Measurements from ENCODE around the gene PKNOX1.
"Not testable (repeated sequence)": the region's sequence is repeated elsewhere in the genome, so short reads cannot be mapped to it uniquely, and the experiment has no call there.

Gene PKNOX1

GRCh38 chr21:42951193-42951592, 23.2 kb upstream of the PKNOX1 start:
- not testable (repeated sequence) for DNase-seq (ENCODE audit: low spot score)

- no peak for DNase-seq (ENCODE audit: low spot score)
These were observed 17.3 kb upstream of the PKNOX1 start for GRCh38 chr21:42956824-42957630.

DNA sequence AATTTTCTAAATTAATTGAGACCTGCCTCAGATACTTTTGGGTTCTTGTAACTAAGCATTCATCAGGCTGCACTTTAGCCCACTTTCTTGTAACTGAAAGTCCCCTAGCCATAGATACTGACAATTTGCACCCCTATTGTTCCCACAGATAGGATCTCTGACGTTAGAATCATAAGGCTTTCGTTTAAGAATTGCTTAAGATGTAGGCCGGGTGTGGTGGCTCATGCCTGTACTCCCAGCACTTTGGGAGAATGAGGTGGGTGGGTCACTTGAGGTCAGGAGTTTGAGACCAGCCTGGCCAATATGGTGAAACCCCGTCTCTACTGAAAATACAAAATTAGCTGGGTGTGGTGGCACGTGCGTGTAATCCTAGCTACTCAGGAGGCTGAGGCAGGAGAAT, 16.2 kb upstream of the PKNOX1 start:
- not testable (repeated sequence) for DNase-seq (ENCODE audit: low spot score)

GRCh38 chr21:42959728-42960127, 14.6 kb upstream of the PKNOX1 start:
- no peak for DNase-seq (ENCODE audit: low spot score)

GRCh38 chr21:42962380-42963007, 11.9 kb upstream of the PKNOX1 start:
- no peak for DNase-seq (ENCODE audit: low spot score)

DNA sequence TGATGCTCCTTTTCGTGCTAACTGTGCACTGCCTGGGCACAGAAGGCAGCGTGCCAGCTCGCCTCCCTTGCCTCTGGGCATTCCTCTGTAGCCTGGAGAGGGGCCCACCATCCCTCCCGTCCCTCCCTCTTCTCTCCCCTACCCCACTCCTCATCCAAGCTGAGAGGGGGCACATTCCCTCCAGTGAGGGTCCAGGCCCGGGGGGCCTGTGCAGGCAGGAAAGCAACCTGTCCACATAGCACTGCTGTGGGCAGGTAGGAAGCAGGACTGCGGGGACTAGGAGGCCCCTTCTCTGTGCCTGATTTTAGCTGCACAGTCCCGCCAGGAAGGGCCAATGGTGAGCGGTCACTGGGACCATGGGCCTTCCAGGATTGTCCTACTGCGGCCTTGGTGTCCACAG, 10.3 kb upstream of the PKNOX1 start:
- DNase-seq (ENCODE audit: low spot score): no peak

DNA sequence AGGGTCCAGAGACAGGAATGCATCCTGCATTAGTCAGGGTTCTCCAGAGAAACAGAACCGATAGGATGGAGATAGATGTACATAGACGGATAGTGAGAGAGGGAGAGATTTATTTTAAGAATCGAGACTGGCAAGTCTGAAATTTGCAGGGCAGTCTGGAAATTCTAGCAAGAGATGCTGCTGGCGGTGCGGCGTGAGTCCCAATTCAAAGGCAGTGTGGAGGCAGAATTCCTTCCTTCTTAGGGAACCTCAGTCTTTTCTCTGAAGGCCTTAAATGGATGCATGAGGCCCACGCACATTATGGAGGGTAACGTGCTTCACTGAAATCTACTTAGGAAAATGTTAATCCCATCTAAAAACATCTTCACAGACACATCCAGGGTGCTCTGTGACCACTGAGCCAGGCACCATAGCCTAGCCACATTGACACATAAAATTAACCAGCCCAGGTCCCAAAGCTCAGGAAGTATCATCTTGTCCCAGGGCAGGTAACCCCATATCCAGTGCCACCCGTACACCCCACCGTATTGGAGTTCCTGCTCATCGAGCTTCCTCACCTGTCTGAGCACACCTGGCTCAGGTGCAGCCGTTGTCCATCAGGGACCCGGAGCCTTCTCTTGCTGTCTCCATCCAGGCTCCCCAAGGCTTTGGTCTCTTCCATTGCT, 9.7 kb upstream of the PKNOX1 start:
- DNase-seq (ENCODE audit: low spot score): no peak

DNA sequence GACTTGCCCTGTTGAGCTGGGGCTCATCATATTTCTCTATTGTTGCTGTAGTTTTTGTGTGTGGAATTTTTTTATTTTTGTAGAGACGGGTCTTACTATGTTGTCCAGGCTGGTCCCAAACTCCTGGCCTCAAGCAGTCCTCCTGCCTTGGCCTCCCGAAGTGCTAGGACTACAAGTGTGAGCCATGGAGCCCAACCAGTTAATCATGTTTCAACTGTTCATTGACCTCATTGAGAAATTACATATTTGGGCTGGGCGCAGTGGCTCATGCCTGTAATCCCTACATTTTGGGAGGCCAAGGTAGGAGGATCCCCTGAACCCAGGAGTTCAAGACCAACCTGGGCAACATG, 9.2 kb upstream of the PKNOX1 start:
- no peak for DNase-seq (ENCODE audit: low spot score)

DNA sequence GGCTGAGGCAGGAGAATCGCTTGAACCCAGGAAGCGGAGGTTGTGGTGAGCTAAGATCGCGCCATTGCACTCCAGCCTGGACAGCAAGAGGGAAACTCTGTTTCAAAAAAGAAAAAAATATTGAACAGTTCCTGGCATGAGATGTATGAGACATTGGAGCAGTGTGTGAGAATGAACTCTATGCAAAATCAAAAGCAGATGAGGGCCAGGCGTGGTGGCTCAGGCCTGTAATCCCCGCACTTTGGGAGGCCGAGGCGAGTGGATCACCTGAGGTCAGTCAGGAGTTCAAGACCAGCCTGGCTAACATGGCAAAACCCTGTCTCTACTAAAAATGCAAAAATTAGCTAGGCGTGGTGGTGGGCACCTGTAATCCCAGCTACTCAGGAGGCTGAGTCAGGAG, 6.7 kb upstream of the PKNOX1 start:
- DNase-seq (ENCODE audit: low spot score): not testable (repeated sequence)

DNA sequence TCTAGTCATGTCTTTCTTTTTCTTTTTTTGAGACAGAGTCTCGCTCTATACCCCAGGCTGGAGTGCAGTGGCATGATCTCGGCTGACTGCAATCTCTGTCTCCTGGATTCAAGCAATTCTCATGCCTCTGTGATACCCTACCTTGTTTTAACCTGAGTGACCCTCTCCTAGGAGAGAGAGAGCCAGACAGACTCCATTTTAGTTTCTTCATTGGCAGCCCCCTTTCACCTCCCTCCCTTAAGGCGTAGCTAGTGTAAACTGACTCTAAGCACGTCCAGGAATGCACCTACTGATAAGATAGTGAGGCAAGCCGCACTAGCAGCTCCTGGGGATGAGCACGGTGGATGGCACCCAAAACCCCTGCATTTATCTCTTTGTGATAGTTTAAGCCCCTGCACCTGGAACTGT, 5.2 kb upstream of the PKNOX1 start:
- no peak for DNase-seq (ENCODE audit: low spot score)

- no peak for DNase-seq (ENCODE audit: low spot score)
These were observed 3.3 kb upstream of the PKNOX1 start for GRCh38 chr21:42970946-42971653.

DNA sequence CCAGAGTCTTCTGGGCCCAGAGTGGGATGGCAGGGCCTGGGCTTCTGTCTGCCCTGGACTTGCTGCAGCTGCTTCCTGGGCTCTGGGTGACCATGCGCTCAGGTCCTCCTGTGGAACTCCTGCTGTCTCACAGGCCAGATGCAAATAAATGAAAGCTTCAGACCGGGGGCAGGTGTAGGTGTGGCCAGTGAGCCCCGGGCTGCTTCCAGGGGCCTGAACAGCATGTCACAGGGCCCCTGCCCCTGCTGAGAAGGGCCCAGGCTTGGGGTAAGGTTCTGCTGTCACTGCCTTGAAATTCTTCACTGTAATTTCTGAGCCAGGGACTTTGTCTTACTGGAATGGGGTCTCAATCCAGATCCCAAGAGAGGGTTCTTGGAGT, 2.5 kb upstream of the PKNOX1 start:
- DNase-seq (ENCODE audit: low spot score): no peak

GRCh38 chr21:42973309-42973990, 912 bp upstream of the PKNOX1 start:
- DNase-seq (ENCODE audit: low spot score): no peak

DNA sequence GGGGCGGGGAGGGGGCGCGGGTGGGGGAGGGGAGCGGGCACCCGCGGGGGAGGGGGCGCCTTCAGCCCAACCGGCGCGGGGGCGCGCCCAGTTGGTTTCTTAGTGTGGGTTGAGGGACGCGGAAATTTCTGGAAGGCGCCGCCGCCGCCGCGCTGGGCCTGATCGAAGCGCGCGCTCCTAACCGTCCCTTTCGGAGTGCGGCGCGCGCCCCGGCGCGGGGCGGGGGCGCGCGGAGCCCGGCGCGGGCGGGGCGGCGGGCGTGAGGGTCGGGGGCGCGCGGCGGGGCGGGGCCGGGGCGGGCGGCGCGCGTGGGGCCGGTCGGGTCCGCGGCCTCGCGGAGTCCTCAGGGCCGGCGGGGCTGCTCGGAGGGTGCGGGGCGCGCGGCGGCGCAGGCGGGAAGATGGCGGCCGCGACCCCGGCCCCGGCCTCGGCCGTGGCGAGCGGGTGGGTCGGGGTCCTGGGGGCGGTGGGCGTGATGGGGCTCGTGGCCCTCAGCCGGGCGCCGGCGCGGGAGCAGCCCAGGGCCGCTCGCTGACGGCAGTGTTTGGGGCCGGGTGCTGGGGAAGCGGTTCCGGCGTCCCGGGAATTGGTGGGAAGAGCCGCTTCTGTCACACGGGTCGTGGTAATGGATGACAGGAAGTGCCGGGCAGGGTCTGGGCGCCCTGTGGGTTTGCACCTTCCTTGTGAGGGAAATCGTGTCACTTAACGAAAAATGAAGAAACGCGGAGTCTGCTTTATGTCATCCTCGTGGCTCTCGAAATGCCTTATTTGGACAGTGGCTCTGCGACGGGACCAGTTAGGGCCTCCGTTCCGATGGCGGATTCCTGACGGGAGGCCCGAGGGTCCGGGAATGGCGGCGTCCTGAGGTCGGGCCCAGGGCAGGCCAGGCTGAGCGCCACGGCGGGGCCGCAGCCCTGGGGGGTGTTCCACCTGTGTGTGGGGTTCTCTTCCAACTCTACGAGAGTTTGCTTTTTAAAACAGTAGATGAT, 764 bp downstream of the PKNOX1 start:
- peak; percentile 78 for DNase-seq (ENCODE audit: low spot score)

GRCh38 chr21:42975886-42976608, 1.7 kb downstream of the PKNOX1 start:
- DNase-seq (ENCODE audit: low spot score): no peak

- DNase-seq (ENCODE audit: low spot score): no peak
These were observed 6.2 kb downstream of the PKNOX1 start for GRCh38 chr21:42980312-42981213.

DNA sequence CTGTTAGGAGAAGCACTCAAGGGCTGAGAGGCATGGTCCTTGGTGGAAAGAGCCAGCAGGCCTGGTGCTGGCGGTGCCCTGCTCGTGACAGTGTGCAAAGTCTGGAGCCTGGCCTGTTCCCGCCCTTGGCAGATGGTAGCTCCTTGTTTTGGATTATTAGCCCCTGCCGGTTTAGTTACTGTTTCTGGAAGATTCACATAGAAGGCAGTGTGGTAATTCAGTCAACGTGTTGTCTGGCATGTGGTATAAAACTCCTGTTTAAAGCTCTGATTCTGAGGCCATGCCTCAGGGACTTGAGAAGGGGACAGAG, 6.8 kb downstream of the PKNOX1 start:
- no peak for DNase-seq (ENCODE audit: low spot score)

- DNase-seq (ENCODE audit: low spot score): no peak
These were observed 7.5 kb downstream of the PKNOX1 start for GRCh38 chr21:42981862-42982261.

DNA sequence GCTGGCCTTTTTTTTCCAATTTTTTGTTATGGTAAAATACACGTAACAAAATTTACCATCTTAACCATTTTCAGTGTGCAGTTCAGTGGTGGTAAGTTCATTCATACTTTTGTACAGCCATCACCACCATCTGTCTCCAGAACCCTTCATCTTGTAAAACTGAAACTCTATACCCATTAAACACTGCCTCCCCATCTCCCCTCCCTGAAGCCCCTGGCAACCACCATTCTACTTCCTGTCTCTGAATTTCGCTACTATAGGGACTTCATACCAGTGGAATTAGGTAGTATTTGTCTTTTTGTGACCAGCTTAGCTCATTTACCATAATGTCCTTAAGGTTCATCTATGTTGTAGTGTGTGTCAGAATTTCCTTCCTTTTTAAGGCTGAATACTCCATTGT, 8.7 kb downstream of the PKNOX1 start:
- DNase-seq (ENCODE audit: low spot score): no peak

Measured in left forelimb (tissue), 1 donor.